Amniotic epithelial cell (primary cell): ENCODE measurements around the gene WDR26.
"Not testable (repeated sequence)": the region's sequence is repeated elsewhere in the genome, so short reads cannot be mapped to it uniquely, and the experiment has no call there.

ENCODE experiments used
- DNase-seq: peaks from one replicate; pipeline ENCODE4 v3.0.0-alpha.2; 2010; ENCODE audit warnings: low read depth

The WDR26 gene

GRCh38 chr1:224392411-224393249 lies 42.0 kb downstream of the WDR26 start:
- no peak for DNase-seq

- DNase-seq = no peak
Measured at GRCh38 chr1:224390517-224390916, 44.1 kb downstream of the WDR26 start.

- no peak for DNase-seq
Measured at GRCh38 chr1:224387943-224388342, 46.7 kb downstream of the WDR26 start.

- DNase-seq = no peak
Measured at GRCh38 chr1:224387302-224387912, 47.2 kb downstream of the WDR26 start.

GRCh38 chr1:224383218-224383617 lies 51.4 kb downstream of the WDR26 start:
- no peak for DNase-seq

- DNase-seq = no peak
Measured at GRCh38 chr1:224381880-224382548, 52.6 kb downstream of the WDR26 start.

GRCh38 chr1:224380003-224380402 lies 54.6 kb downstream of the WDR26 start:
- peak; percentile 27 for DNase-seq

- no peak for DNase-seq
Measured at GRCh38 chr1:224378855-224379631, 55.6 kb downstream of the WDR26 start.

- peak; percentile 78 for DNase-seq
Measured at GRCh38 chr1:224377676-224378006, 57.0 kb downstream of the WDR26 start.

- DNase-seq = no peak
Measured at GRCh38 chr1:224375059-224375458, 59.5 kb downstream of the WDR26 start.

- DNase-seq = no peak
Measured at GRCh38 chr1:224373008-224373590, 61.5 kb downstream of the WDR26 start.

GRCh38 chr1:224368409-224368808 lies 66.2 kb downstream of the WDR26 start:
- no peak for DNase-seq

GRCh38 chr1:224359207-224359606 lies 75.4 kb downstream of the WDR26 start:
- no peak for DNase-seq

GRCh38 chr1:224358237-224358636 lies 76.4 kb downstream of the WDR26 start:
- DNase-seq = no peak

- peak; percentile 91 for DNase-seq
Measured at GRCh38 chr1:224357626-224358124, 76.9 kb downstream of the WDR26 start.

- DNase-seq = peak; percentile 94
Measured at GRCh38 chr1:224356685-224357625, 77.6 kb downstream of the WDR26 start, which contains the start of gene CNIH4. Gene CNIH4 (plus strand): TSS chr1:224356879. CDS start chr1:224356925, 46 bp downstream.

- peak; percentile 19 for DNase-seq
Measured at GRCh38 chr1:224353975-224354925, 80.3 kb downstream of the WDR26 start.

- DNase-seq = not testable (repeated sequence)
Measured at GRCh38 chr1:224352436-224353085, 82.0 kb downstream of the WDR26 start.

- DNase-seq = not testable (repeated sequence)
Measured at GRCh38 chr1:224349716-224350115, 84.9 kb downstream of the WDR26 start.
